HFFc6 (cell line): Measurements from ENCODE around the gene XRCC3. TPM values are rescaled to one million over a fixed set of nuclear protein-coding genes. Genes with fewer than 3 reads are reported as not detected.
A peak's percentile ranks its signal among the peaks of the same experiment; 100 is the strongest.

Experiments
- DNase-seq: peaks from one replicate; pipeline ENCODE4 v3.0.0-alpha.2; 2018
- H3K27ac Mint-ChIP-seq: 2 replicates; pipeline ENCODE4 v1.8.0; 2020; ENCODE audit warnings: mild to moderate bottlenecking, mixed read lengths
- H3K27me3 Mint-ChIP-seq: 2 replicates; pipeline ENCODE4 v1.8.0; 2021; ENCODE audit warnings: mild to moderate bottlenecking, moderate library complexity, mixed read lengths; ENCODE audit not compliant: insufficient read depth
- H3K36me3 Mint-ChIP-seq: 2 replicates; pipeline ENCODE4 v1.8.0; 2021; ENCODE audit warnings: low read depth, mixed read lengths
- H3K4me1 Mint-ChIP-seq: 2 replicates; pipeline ENCODE4 v1.8.0; 2020; ENCODE audit warnings: low read depth, mixed read lengths
- H3K4me3 Mint-ChIP-seq: 2 replicates; pipeline ENCODE4 v1.8.0; 2020; ENCODE audit warnings: mild to moderate bottlenecking, moderate library complexity, mixed read lengths
- H3K9me3 Mint-ChIP-seq: 2 replicates; pipeline ENCODE4 v1.8.0; 2020; ENCODE audit warnings: mild to moderate bottlenecking, mixed read lengths
- total RNA-seq, 6 experiments: library from RNA; stranded (reverse); fragmentation: NEBNext Ultra II Directional; extraction: Animal tissue kit (Norgen Biotek cat#: 25700); gene quantifications; 2 replicates in 1 of 6; 3 replicates in 5 of 6; pipeline ENCODE4 v1.2.3, GENCODE V29; 2021
- TF ChIP-seq, protein P1 (sequence below): fragments of 200-600 bp; sonication (generic); IDR thresholded peaks from 2 replicates; pipeline ENCODE4 v1.5.0; 2021; ENCODE audit warnings: antibody characterized with exemption, mild to moderate bottlenecking

XRCC3 gene
- total RNA-seq, 6 experiments from 2014 or later, result 7.3 to 15.7 (median 13.4) TPM

DNA sequence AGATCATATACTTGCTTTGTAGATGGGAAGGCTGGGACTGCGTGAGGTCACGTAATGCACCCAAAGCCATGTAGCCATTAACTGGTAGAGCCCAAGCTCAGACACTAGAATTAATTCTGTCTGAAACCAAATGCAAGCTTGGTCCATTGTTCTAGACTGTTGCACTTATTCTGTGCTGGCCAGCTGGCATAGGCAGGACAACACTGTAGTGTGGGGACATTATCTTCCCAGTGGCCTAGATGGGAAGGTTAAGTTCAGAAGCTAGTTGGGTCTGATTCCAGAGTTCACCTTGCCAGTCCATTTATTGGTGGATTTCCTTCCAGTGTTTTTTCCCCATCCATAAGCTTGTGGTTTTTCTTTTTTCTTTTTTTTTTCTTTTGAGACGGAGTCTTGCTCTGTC lies 47.1 kb downstream of the XRCC3 start:
- H3K4me1 Mint-ChIP-seq, result peaks cover 28% of the 10 kb centered on the region
- H3K36me3 Mint-ChIP-seq, result peaks cover 48% of the 10 kb centered on the region
- no peak overlapping the region for H3K4me3 Mint-ChIP-seq
- TF ChIP-seq, protein P1, sequence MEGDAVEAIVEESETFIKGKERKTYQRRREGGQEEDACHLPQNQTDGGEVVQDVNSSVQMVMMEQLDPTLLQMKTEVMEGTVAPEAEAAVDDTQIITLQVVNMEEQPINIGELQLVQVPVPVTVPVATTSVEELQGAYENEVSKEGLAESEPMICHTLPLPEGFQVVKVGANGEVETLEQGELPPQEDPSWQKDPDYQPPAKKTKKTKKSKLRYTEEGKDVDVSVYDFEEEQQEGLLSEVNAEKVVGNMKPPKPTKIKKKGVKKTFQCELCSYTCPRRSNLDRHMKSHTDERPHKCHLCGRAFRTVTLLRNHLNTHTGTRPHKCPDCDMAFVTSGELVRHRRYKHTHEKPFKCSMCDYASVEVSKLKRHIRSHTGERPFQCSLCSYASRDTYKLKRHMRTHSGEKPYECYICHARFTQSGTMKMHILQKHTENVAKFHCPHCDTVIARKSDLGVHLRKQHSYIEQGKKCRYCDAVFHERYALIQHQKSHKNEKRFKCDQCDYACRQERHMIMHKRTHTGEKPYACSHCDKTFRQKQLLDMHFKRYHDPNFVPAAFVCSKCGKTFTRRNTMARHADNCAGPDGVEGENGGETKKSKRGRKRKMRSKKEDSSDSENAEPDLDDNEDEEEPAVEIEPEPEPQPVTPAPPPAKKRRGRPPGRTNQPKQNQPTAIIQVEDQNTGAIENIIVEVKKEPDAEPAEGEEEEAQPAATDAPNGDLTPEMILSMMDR, result no peak
- H3K27ac Mint-ChIP-seq, result no peak overlapping the region
- DNase-seq, result no peak
- H3K9me3 Mint-ChIP-seq, result no peaks in the 10 kb centered on the region
- peaks cover 4% of the 10 kb centered on the region for H3K27me3 Mint-ChIP-seq

DNA sequence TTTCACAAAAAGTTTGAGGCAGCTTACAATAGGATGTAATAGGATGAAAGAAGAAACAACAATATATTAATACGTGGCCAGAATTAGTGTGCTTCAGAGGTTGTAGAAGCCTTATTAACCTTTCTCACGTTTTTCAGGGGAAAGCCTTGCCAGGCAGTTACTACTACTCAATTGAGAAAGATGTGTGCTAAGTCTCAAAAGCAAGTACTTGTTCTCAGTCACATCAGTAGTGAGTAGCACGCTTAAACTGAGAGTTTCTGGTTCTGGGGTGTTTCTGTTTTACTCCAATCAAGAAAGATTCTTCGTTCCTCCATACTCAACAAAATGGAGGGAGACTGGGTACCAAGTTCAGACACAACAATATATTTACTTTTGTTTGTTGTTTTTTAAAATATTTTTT lies 47.6 kb downstream of the XRCC3 start:
- H3K27me3 Mint-ChIP-seq, result peaks cover 5% of the 10 kb centered on the region
- H3K27ac Mint-ChIP-seq, result no peak overlapping the region
- DNase-seq, result no peak
- TF ChIP-seq, protein P1, result no peak
- H3K9me3 Mint-ChIP-seq, result no peaks in the 10 kb centered on the region
- peaks cover 28% of the 10 kb centered on the region for H3K4me1 Mint-ChIP-seq
- H3K4me3 Mint-ChIP-seq, result no peak overlapping the region
- H3K36me3 Mint-ChIP-seq, result peaks cover 44% of the 10 kb centered on the region

DNA sequence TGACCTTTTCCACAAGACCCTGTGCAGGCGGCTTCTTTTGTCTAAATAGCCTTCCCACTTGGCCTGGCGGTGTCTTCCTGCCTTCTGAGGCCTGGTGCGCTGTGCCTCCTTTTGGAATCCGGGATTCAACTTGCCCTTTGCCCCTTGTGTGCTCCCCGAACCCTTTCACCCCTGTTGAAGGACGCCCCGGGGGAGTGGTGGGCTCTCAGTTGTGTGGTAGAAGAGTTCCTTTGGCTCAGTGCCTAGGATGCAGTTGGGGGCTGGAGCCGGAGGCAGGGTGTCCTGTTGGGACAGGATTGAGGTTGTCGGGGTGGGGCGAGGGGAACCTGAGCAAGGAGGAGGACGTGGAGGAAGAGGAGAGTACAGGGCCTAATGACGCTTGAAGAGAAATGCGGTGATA lies 51.7 kb downstream of the XRCC3 start:
- H3K4me1 Mint-ChIP-seq, result peaks cover 54% of the 10 kb centered on the region
- DNase-seq, result no peak
- peak overlapping the region; percentile 77 for H3K4me3 Mint-ChIP-seq
- H3K27ac Mint-ChIP-seq, result peak overlapping the region; percentile 94
- no peaks in the 10 kb centered on the region for H3K9me3 Mint-ChIP-seq
- peaks cover 47% of the 10 kb centered on the region for H3K36me3 Mint-ChIP-seq
- peaks cover 8% of the 10 kb centered on the region for H3K27me3 Mint-ChIP-seq
- TF ChIP-seq, protein P1, result no peak

DNA sequence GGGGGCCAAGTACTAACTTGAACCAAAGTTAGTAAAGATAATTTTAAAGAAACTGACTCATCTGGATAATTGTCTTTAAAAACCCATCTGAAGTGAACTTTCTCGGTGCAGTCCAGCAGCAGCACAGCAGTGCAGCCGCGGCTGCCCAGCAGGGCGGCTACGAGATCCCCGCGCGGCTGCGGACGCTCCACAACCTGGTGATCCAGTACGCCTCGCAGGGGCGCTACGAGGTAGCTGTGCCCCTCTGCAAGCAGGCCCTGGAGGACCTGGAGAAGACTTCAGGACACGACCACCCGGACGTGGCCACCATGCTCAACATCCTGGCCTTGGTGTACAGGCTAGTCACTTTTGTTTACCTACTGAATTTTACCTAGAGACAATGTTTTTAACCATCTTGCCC lies 52.7 kb downstream of the XRCC3 start:
- TF ChIP-seq, protein P1, result no peak
- no peak for DNase-seq
- Mint-ChIP-seq H3K27ac (peak overlapping the region; percentile 78), H3K27me3 (peaks cover 8% of the 10 kb centered on the region), H3K9me3 (no peaks in the 10 kb centered on the region), H3K4me1 (peaks cover 62% of the 10 kb centered on the region), H3K4me3 (peak overlapping the region; percentile 51), H3K36me3 (peaks cover 54% of the 10 kb centered on the region)

DNA sequence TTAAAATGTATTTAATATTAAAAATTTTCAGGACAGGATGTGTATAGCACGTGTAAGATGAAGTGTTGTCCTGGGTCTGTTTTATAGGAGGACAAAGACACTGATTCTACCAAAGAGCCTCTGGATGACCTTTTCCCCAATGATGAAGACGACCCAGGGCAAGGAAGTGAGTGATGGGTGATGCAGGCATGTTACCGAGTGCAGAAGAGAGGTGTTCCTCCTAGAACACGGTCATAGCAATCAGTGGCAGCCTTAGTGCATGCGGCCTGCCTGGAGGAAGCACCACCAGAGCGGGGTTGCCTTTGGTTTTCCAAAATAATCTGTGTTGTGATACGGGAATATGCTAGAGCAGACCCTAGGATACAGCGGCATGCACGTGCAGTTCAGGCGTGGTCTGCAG lies 53.2 kb downstream of the XRCC3 start:
- H3K9me3 Mint-ChIP-seq, result no peaks in the 10 kb centered on the region
- TF ChIP-seq, protein P1, result no peak
- H3K4me1 Mint-ChIP-seq, result peaks cover 67% of the 10 kb centered on the region
- H3K27me3 Mint-ChIP-seq, result peaks cover 8% of the 10 kb centered on the region
- peak overlapping the region; percentile 78 for H3K27ac Mint-ChIP-seq
- no peak for DNase-seq
- peaks cover 58% of the 10 kb centered on the region for H3K36me3 Mint-ChIP-seq
- peak overlapping the region; percentile 51 for H3K4me3 Mint-ChIP-seq

DNA sequence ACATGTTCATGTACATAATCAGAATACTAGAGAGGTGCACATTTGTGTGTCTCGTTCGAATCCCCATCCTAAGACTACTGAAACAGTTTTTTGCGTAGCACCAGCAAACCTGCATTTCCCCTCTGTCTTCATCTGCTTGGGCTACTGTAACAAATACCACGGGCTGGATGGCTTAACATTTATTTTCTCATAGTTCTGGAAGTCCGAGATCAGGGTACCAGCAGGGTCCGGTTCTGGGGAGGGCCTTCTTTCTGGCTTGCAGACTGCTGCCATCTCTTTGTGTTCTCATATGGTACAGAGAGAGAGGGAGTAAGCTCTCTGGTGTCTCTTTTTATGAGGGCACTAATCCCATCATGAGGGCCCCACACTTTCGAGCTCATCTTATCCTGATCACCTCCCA lies 55.6 kb downstream of the XRCC3 start:
- peak overlapping the region; percentile 28; the same call in 1 of the 2 replicates for H3K27ac Mint-ChIP-seq
- H3K4me3 Mint-ChIP-seq, result no peak overlapping the region
- H3K27me3 Mint-ChIP-seq, result peaks cover 8% of the 10 kb centered on the region
- TF ChIP-seq, protein P1, result no peak
- peaks cover 72% of the 10 kb centered on the region for H3K4me1 Mint-ChIP-seq
- peaks cover 60% of the 10 kb centered on the region for H3K36me3 Mint-ChIP-seq
- H3K9me3 Mint-ChIP-seq, result no peaks in the 10 kb centered on the region
- DNase-seq, result no peak
